Adrenal gland (tissue), 12 donors: Measurements from ENCODE around the gene KRTAP10-7. TPM values are rescaled to one million over a fixed set of nuclear protein-coding genes. Genes with fewer than 3 reads are reported as not detected.
A peak's percentile ranks its signal among the peaks of the same experiment; 100 is the strongest.
"Not testable (repeated sequence)": the region's sequence is repeated elsewhere in the genome, so short reads cannot be mapped to it uniquely, and the experiment has no call there.

Experiments used
- DNase-seq, 7 donors: peaks; one replicate each; pipeline ENCODE4 v3.0.0-alpha.2; 2019 to 2020
- H3K27ac ChIP-seq, 5 donors: fragments of 200-600 bp; sonication (generic) in 4 of 5; 1 replicate in 3 of 5; 2 replicates in 2 of 5; pipeline versions ENCODE4 v1.5.1 to v1.8.0; 2016 to 2020; ENCODE audit warnings: mild to moderate bottlenecking in 1 of 5
- H3K27me3 ChIP-seq: fragments of 200-600 bp; 2 replicates; pipeline ENCODE4 v1.8.0; 2021
- H3K36me3 ChIP-seq, 2 donors: fragments of 200-600 bp; replicated peaks in 1 of 2; 1 replicate in 1 of 2; 2 replicates in 1 of 2; pipeline versions ENCODE4 v1.5.1 to v1.8.0; 2018 to 2022
- H3K4me1 ChIP-seq, 2 donors: fragments of 200-600 bp; replicated peaks in 1 of 2; 1 replicate in 1 of 2; 2 replicates in 1 of 2; pipeline versions ENCODE4 v1.5.1 to v1.8.0; 2018 to 2021
- H3K4me3 ChIP-seq, 4 donors: fragments of 200-600 bp; sonication (generic) in 3 of 4; one replicate each; pipeline ENCODE4 v1.5.1; 2016 to 2018
- H3K9me3 ChIP-seq, 3 donors: fragments of 200-600 bp; sonication (generic) in 1 of 3; replicated peaks in 1 of 3; 1 replicate in 2 of 3; 2 replicates in 1 of 3; pipeline versions ENCODE4 v1.5.1 to v1.8.0; 2016 to 2021
- POLR2A ChIP-seq, 2 donors: fragments of 450-650 bp; IDR thresholded peaks; one replicate each; pipeline ENCODE4 v1.6.1; 2017; ENCODE audit warnings: antibody characterized with exemption in 2 of 2, mild to moderate bottlenecking in 2 of 2, moderate library complexity in 1 of 2
- WGBS, 4 donors: extraction: QIAGEN DNeasy Blood & Tissue Kit in 2 of 4; methylation state at CpG; one replicate each; pipeline versions ENCODE4 v1.1.5 to v1.1.7; 2013 to 2017; 5-methylcytosine and 5-hydroxymethylcytosine counted together
- intact Hi-C, 2 donors: fragments of 100-400 bp; cut with DNase I; formaldehyde crosslinking; loops; one replicate each; pipeline versions ENCODE4 v1.14.1 to v1.15.0; 2022 to 2023
- polyA plus RNA-seq, 3 donors: library from polyadenylated mRNA; stranded (reverse); fragments of 200-250 nt in 2 of 3; fragments of 350-450 nt in 1 of 3; fragmentation: Illumina TruSeq in 1 of 3; extraction: RNeasy Lipid Tissue Mini Kit (QIAGEN cat#74804) in 1 of 3; gene quantifications; one replicate each; pipeline ENCODE4 v1.2.3, GENCODE V29; 2013 to 2014
- total RNA-seq, 9 donors: library from RNA; depleted of rRNA in 4 of 9; stranded (reverse); fragments of >200 nt in 4 of 9; fragments of 120-200 nt in 1 of 9; fragmentation: NEBNext Ultra II Directional in 1 of 9; extraction: Animal tissue kit (Norgen Biotek cat#: 25700) in 1 of 9; gene quantifications; one replicate each; pipeline versions ENCODE4 v1.1.0 to v1.2.4, GENCODE V29; 2013 to 2023
- TF ChIP-seq, protein P1 (sequence below), 6 experiments: fragments of 450-650 bp in 4 of 6; fragments of 200-600 bp in 2 of 6; sonication (generic) in 1 of 6; IDR thresholded peaks; 1 replicate in 5 of 6; 2 replicates in 1 of 6; pipeline versions ENCODE4 v1.5.1 to v1.8.0; 2016 to 2021; ENCODE audit warnings: antibody characterized with exemption in 6 of 6, mild to moderate bottlenecking in 2 of 6, moderate library complexity in 1 of 6
- donor health status: healthy with polysubstance abuse.
- donor health status: Bipolar disorder and iron deficiency.
- donor health status: DM: yes; HTN: yes; CAD: no.
- donor health status: DM: no; HTN: no; CAD: no.
- donor health status: DM: no; HTN: no; CAD: no.
- donor health status: DM: yes; HTN: yes; CAD: no.

Gene KRTAP10-7
- total and polyA plus RNA-seq, 12 donors, result not detected

DNA sequence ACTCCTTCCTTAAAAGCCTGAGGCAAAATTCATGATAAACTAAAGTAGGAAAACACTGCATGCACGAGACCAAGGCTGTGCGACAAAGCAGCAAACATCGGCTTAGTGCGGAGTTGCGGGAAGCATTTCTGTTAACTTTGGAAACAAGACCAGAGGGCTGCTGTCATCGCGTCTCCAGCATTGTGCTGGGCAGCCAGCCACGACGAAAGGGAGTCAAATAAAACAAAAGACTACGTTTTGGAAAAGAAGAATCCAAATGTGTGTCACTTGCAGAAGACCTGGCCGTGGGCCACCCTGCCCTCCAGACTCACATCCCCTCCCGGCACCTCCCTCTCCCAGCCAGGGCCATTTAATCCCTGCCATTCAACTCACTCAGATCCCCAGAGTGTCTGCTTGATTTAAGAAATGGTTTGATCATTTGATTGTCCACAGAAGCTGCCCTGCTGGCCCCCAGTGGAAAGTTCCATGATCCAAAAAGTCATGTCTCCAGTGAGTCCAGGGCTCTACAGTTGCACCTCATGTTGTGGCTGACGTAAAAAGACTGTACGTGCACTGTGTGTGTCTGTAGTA lies 43.4 kb downstream of the KRTAP10-7 start:
- intact Hi-C loops, result no loop called here

DNA sequence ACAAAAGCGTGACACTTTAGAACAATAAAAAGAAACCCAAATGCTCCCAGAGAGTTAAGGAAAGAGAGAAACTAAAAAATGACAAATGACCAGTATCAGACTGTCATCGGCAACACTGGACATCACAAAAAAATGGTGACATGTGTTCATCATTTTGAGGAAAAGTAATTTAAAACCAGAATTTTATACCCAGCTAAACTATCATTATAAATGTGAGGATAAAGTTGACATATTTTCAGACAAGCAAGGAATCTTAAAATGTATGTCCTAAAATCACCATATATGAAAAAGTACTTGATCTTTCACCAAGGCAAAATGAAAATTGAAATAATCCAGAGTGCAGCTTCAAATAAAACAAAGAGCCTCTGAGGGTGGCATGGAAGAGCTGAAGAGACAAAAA lies 44.5 kb downstream of the KRTAP10-7 start:
- Histone ChIP-seq H3K9me3 (no peaks in the 10 kb centered on the region), H3K27me3 (no peaks in the 10 kb centered on the region), H3K4me1 (no peaks in the 10 kb centered on the region), H3K36me3 (no peaks in the 10 kb centered on the region), H3K4me3 (no peak overlapping the region), H3K27ac (no peak overlapping the region)
- TF ChIP-seq, protein P1, sequence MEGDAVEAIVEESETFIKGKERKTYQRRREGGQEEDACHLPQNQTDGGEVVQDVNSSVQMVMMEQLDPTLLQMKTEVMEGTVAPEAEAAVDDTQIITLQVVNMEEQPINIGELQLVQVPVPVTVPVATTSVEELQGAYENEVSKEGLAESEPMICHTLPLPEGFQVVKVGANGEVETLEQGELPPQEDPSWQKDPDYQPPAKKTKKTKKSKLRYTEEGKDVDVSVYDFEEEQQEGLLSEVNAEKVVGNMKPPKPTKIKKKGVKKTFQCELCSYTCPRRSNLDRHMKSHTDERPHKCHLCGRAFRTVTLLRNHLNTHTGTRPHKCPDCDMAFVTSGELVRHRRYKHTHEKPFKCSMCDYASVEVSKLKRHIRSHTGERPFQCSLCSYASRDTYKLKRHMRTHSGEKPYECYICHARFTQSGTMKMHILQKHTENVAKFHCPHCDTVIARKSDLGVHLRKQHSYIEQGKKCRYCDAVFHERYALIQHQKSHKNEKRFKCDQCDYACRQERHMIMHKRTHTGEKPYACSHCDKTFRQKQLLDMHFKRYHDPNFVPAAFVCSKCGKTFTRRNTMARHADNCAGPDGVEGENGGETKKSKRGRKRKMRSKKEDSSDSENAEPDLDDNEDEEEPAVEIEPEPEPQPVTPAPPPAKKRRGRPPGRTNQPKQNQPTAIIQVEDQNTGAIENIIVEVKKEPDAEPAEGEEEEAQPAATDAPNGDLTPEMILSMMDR (IDR thresholded peaks at IDR 0.05), result no peak
- TF ChIP-seq POLR2A (IDR thresholded peaks at IDR 0.05), result no peak
- DNase-seq, result no peak
- intact Hi-C loops, result no loop called here
- WGBS, 4 donors, result 42 to 92% (median 45%) methylated on average over 2 of the region's 2 CpGs

More for the DNA sequence above, 43.4 kb downstream of the KRTAP10-7 start:
- DNase-seq, result no peak
- Histone ChIP-seq H3K36me3 (no peaks in the 10 kb centered on the region), H3K27ac (no peak overlapping the region), H3K4me3 (no peak overlapping the region), H3K9me3 (no peaks in the 10 kb centered on the region), H3K27me3 (no peaks in the 10 kb centered on the region), H3K4me1 (no peaks in the 10 kb centered on the region)
- TF ChIP-seq POLR2A (IDR thresholded peaks at IDR 0.05), result no peak
- TF ChIP-seq, protein P1 (IDR thresholded peaks at IDR 0.05), result no peak
- 41 to 72% (median 61%) methylated on average over 14 of the region's 14 CpGs for whole genome bisulfite sequencing, 4 donors

DNA sequence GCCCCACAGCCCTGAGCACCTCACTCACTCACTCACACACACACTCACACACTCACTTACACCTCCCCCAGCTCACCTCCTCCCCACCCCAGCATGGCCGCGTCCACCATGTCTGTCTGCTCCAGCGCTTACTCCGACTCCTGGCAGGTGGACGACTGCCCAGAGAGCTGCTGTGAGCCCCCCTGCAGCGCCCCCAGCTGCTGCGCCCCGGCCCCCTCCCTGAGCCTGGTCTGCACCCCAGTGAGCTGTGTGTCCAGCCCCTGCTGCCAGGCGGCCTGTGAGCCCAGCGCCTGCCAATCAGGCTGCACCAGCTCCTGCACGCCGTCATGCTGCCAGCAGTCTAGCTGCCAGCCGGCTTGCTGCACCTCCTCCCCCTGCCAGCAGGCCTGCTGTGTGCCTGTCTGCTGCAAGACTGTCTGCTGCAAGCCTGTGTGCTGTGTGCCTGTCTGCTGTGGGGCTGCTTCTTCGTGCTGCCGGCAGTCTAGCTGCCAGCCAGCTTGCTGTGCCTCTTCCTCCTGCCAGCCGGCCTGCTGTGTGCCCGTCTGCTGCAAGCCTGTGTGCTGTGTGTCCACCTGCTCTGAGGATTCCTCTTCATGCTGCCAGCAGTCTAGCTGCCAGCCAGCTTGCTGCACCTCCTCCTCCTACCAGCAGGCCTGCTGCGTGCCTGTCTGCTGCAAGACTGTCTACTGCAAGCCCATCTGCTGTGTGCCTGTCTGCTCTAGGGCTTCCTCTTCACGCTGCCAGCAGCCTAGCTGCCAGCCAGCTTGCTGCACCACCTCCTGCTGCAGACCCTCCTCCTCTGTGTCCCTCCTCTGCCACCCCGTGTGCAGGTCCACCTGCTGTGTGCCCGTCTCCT lies 46.2 kb downstream of the KRTAP10-7 start, which contains the start of gene KRTAP10-11:
KRTAP10-11 (plus strand) TSS at position 49 of the 856 bp plus-strand sequence; CDS start at position 94, 45 bp downstream.
- H3K27ac ChIP-seq, H3K36me3 ChIP-seq, H3K4me3 ChIP-seq, H3K27me3 ChIP-seq, H3K4me1 ChIP-seq, intact Hi-C loops, H3K9me3 ChIP-seq: not testable (repeated sequence)
- peak in 1 of 7 donors; percentile 30 for DNase-seq
- 72 to 77% (median 75%) methylated on average over 9 to 21 of the region's 21 CpGs for WGBS, 4 donors

DNA sequence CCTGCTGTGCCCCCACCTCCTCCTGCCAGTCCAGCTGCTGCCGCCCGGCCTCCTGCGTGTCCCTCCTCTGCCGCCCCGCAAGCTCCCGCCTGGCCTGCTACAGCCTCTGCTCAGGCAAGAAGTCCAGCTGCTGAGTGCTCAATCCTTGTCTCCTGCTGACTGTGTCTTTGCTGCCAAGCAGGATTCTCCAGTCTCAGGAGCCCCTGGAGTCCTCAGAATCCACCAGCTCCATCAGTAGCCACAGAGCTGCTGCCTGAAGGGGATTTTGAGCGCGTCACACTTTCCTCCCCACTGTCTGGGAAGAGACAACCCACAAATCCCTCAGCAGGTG lies 46.8 kb downstream of the KRTAP10-7 start:
- TF ChIP-seq POLR2A (IDR thresholded peaks at IDR 0.05), result no peak
- TF ChIP-seq, protein P1 (IDR thresholded peaks at IDR 0.05), result no peak
- no peaks in the 10 kb centered on the region for H3K9me3 ChIP-seq
- no peaks in the 10 kb centered on the region for H3K4me1 ChIP-seq
- WGBS, 4 donors, result 60 to 81% (median 72%) methylated on average over 8 of the region's 8 CpGs
- no peaks in the 10 kb centered on the region for H3K27me3 ChIP-seq
- no peak overlapping the region for H3K4me3 ChIP-seq
- intact Hi-C loops, result no loop called here
- H3K36me3 ChIP-seq, result no peaks in the 10 kb centered on the region
- peak in 1 of 7 donors; percentile 3 for DNase-seq
- H3K27ac ChIP-seq, result no peak overlapping the region
